Right lobe of liver (tissue), 6 donors: ENCODE measurements around the gene ARFIP1. TPM values are rescaled to one million over a fixed set of nuclear protein-coding genes. Genes with fewer than 3 reads are reported as not detected.

ENCODE experiments used
- ATAC-seq, 4 donors: fragments of 200-7000 bp; cut with Tn5 transposase; one replicate each; pipeline ENCODE4 v1.9.1; 2020; ENCODE audit warnings: mild to moderate bottlenecking in 4 of 4, moderate library complexity in 4 of 4
- DNase-seq, 3 donors: peaks; one replicate each; pipeline ENCODE4 v3.0.0-alpha.2; 2020
- H3K27ac ChIP-seq, 3 donors: fragments of 200-600 bp; one replicate each; pipeline ENCODE4 v1.8.0; 2022
- H3K27me3 ChIP-seq, 2 donors: fragments of 200-600 bp; one replicate each; pipeline ENCODE4 v1.8.0; 2022
- H3K36me3 ChIP-seq, 4 donors: fragments of 200-600 bp; sonication (generic) in 1 of 4; one replicate each; pipeline versions ENCODE4 v1.5.1 to v1.8.0; 2017 to 2022; ENCODE audit warnings: control low read depth in 1 of 4
- H3K4me1 ChIP-seq, 4 donors: fragments of 200-600 bp; sonication (generic) in 1 of 4; one replicate each; pipeline versions ENCODE4 v1.5.1 to v1.8.0; 2017 to 2022; ENCODE audit warnings: control low read depth in 1 of 4
- H3K4me3 ChIP-seq, 3 donors: fragments of 200-600 bp; one replicate each; pipeline ENCODE4 v1.8.0; 2022
- H3K9me3 ChIP-seq, 4 donors: fragments of 200-600 bp; sonication (generic) in 1 of 4; one replicate each; pipeline versions ENCODE4 v1.5.1 to v1.8.0; 2017 to 2022; ENCODE audit warnings: control low read depth in 1 of 4
- CTCF ChIP-seq, 4 donors: fragments of 200-600 bp in 3 of 4; fragments of 450-650 bp in 1 of 4; IDR thresholded peaks; one replicate each; pipeline versions ENCODE4 v1.5.1 to v1.8.0; 2016 to 2022; ENCODE audit warnings: antibody characterized with exemption in 4 of 4, mild to moderate bottlenecking in 2 of 4
- POLR2A ChIP-seq: fragments of 450-650 bp; IDR thresholded peaks from one replicate; pipeline ENCODE4 v1.6.1; 2017; ENCODE audit warnings: antibody characterized with exemption, mild to moderate bottlenecking
- WGBS: methylation state at CpG from one replicate; pipeline ENCODE4 v1.1.6; 2018; ENCODE audit warnings: low coverage, low lambda C conversion rate; ENCODE audit not compliant: insufficient coverage; ENCODE audit errors: missing lambda C conversion rate; 5-methylcytosine and 5-hydroxymethylcytosine counted together
- intact Hi-C, 2 donors: fragments of 100-400 bp; cut with DNase I; formaldehyde crosslinking; loops; one replicate each; pipeline versions ENCODE4 v1.11.2 to v1.14.1; 2022
- total RNA-seq, 6 experiments: library from RNA; depleted of rRNA in 2 of 6; stranded (reverse); fragments of >200 nt in 2 of 6; fragmentation: NEBNext Ultra II Directional in 3 of 6; extraction: Animal tissue kit (Norgen Biotek cat#: 25700) in 3 of 6; gene quantifications; one replicate each; pipeline versions ENCODE4 v1.1.0 to v1.2.4, GENCODE V29; 2016 to 2023
- donor health status: DM: no; HTN: yes; CAD: no.
- donor health status: DM: no; HTN: no; CAD: no.
- donor health status: DM: no; HTN: no; CAD: no.
- donor health status: DM: no; HTN: yes; CAD: no.
- donor health status: DM: no; HTN: yes; CAD: no.

Gene ARFIP1
- total RNA-seq, 6 experiments from 2014 or later, result 9.1 to 19.9 (median 14.1) TPM

- Histone ChIP-seq H3K27ac (no peak overlapping the region), H3K4me3 (no peak overlapping the region), H3K4me1 (no peaks in the 10 kb centered on the region), H3K36me3 (peaks cover 0 to 18% (median under 1%) of the 10 kb centered on the region in 4 donors), H3K9me3 (no peaks in the 10 kb centered on the region), H3K27me3 (no peaks in the 10 kb centered on the region)
- WGBS, result 79% methylated on average over 2 of the region's 2 CpGs
- DNase-seq, result no peak
- ATAC-seq, result no peak
- no peak for TF ChIP-seq CTCF (IDR thresholded peaks at IDR 0.05)
- no peak for TF ChIP-seq POLR2A
- intact Hi-C loops, result no loop called here
Observed at GRCh38 chr4:152880263-152880662, 100.5 kb downstream of the ARFIP1 start.

- no peak for DNase-seq
- intact Hi-C loops, result no loop called here
- WGBS, result 100% methylated on average over 1 of the region's 1 CpG
- ATAC-seq, result no peak
- no peaks in the 10 kb centered on the region for H3K27me3 ChIP-seq
- no peak overlapping the region for H3K27ac ChIP-seq
- peaks cover 0 to 15% (median 0%) of the 10 kb centered on the region in 4 donors for H3K36me3 ChIP-seq
- TF ChIP-seq POLR2A (no peak), CTCF (IDR thresholded peaks at IDR 0.05) (no peak)
- H3K4me3 ChIP-seq, result no peak overlapping the region
- no peaks in the 10 kb centered on the region for H3K4me1 ChIP-seq
- no peaks in the 10 kb centered on the region for H3K9me3 ChIP-seq
Observed at GRCh38 chr4:152881974-152882373, 102.2 kb downstream of the ARFIP1 start.

DNA sequence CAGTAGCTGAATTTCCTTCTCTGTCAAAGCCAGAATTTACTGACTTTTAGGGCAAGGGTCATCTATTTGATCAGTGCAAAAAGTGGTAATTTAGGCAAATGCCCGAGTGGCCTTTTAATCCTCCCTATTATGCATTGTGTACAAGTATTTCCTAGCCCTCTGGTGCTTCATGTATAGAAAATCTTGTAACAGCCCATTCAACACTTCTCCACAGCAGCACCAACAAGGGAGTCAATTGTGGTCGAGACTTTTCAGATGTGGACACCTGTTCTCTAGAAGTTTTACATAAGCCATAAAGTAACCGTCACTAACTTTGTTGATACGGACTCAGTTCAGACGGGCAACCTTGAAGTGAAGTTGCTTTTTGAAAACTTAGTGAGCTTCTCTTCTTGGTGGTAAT lies 105.4 kb downstream of the ARFIP1 start:
- 96% methylated on average over 5 of the region's 5 CpGs for WGBS
- Histone ChIP-seq H3K9me3 (no peaks in the 10 kb centered on the region), H3K27ac (no peak overlapping the region), H3K4me3 (no peak overlapping the region), H3K27me3 (no peaks in the 10 kb centered on the region), H3K36me3 (peaks cover 0 to 15% (median 4%) of the 10 kb centered on the region in 4 donors), H3K4me1 (no peaks in the 10 kb centered on the region)
- TF ChIP-seq POLR2A (no peak), CTCF (IDR thresholded peaks at IDR 0.05) (no peak)
- DNase-seq (no peak), ATAC-seq (no peak)
- intact Hi-C loops, result no loop called here

DNA sequence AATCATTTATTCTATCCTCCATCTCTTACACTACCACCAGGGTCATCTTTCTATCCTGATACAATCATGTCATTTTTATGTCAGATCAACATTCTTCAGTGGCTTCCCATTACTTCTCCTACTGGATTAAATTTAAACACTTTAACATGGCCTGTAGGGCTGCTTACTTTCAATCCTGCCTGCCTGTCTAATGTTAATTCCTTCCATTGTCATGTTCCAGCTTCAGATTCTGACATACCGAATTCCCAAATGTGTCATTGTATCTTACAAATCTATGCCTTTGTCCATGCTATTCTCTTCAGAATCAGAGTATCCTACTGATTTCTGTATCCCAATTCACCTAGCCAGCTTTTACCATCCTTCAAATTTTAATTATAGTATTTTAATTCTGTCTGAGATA lies 106.4 kb downstream of the ARFIP1 start:
- Histone ChIP-seq H3K4me1 (no peaks in the 10 kb centered on the region), H3K27me3 (no peaks in the 10 kb centered on the region), H3K27ac (no peak overlapping the region), H3K4me3 (no peak overlapping the region), H3K36me3 (peaks cover 0 to 15% (median 4%) of the 10 kb centered on the region in 4 donors), H3K9me3 (no peaks in the 10 kb centered on the region)
- ATAC-seq, result no peak
- intact Hi-C loops, result no loop called here
- TF ChIP-seq CTCF (IDR thresholded peaks at IDR 0.05) (no peak), POLR2A (no peak)
- no peak for DNase-seq
- WGBS, result 100% methylated on average over 1 of the region's 1 CpG

GRCh38 chr4:152887981-152888380 lies 108.2 kb downstream of the ARFIP1 start:
- H3K36me3 ChIP-seq, result peaks cover 0 to 17% (median 4%) of the 10 kb centered on the region in 4 donors
- H3K27me3 ChIP-seq, result no peaks in the 10 kb centered on the region
- TF ChIP-seq CTCF (IDR thresholded peaks at IDR 0.05), result no peak
- TF ChIP-seq POLR2A, result no peak
- H3K9me3 ChIP-seq, result no peaks in the 10 kb centered on the region
- ATAC-seq, result no peak
- WGBS, result 97% methylated on average over 6 of the region's 6 CpGs
- no peak overlapping the region for H3K27ac ChIP-seq
- DNase-seq, result no peak
- intact Hi-C loops, result no loop called here
- no peaks in the 10 kb centered on the region for H3K4me1 ChIP-seq
- no peak overlapping the region for H3K4me3 ChIP-seq
